ENCODE measurements around the gene B3GNT8. TPM values are rescaled to one million over a fixed set of nuclear protein-coding genes. Genes with fewer than 3 reads are reported as not detected.
A peak's percentile ranks its signal among the peaks of the same experiment; 100 is the strongest.
"Not testable (repeated sequence)": the region's sequence is repeated elsewhere in the genome, so short reads cannot be mapped to it uniquely, and the experiment has no call there.

The B3GNT8 gene
- total and polyA plus RNA-seq, 2 experiments from 2014 or later: 2.3 to 5.0 TPM

DNA sequence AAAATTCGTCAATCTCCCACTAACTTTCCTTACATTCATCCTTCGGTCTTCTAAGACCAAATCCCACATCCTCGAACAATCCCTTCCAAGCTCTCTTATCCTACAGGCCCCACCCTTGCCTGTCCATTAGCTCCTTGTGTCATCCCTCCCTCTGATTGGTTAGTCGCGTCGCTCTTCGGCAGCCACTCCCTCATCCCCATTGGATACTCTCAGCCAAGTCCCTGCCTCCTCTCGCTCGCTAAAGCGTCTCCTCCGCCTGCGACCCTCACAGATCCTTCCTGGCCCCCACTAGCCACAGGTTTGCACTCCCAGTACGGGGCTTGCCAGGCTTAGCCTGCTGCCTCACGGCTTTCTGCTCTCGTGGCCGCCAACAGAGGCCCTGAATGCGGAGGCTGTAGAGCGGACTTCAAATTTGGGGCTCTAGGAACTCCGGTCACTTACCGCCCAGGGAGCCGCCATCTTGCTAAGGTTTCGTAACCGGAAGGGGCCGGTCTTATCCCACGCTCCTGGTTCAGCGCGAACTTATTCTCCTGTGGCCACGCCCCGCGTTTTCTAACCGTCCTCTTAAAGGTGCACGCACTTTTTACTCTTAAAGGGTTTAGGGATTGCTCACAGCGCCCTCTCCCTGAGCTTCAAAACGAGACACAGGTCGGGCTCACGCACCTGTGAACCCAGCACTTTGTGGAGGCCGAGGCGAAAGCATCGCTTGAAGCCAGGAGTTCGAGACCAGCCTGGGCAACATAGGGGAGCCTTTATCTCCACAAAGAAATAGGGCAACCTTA, 12.5 kb upstream of the B3GNT8 start, which contains the start of gene DMAC2:
TSS of gene DMAC2 (minus strand) at position 472 of the 782 bp plus-strand sequence. CDS start at position 459, 13 bp downstream.
- peaks cover 7% of the 10 kb centered on the region; the same call in 1 of the 2 replicates for H3K4me1 ChIP-seq (ENCODE audit: insufficient read depth)
- peak; percentile 100 for DNase-seq
- peak within 1 kb of the TSS; percentile 97 for H3K4me3 ChIP-seq
- in situ Hi-C loops (cut with MboI): no loop called here
- no peaks in the 10 kb centered on the region for H3K27me3 ChIP-seq (replicated peaks; ENCODE audit: insufficient read depth)
- H3K79me2 ChIP-seq (ENCODE audit: insufficient read depth): peaks cover 20% of the 10 kb centered on the region
- no peaks in the 10 kb centered on the region for H3K9me2 ChIP-seq (ENCODE audit: insufficient read depth)
- H3K27ac ChIP-seq: peak within 1 kb of the TSS; percentile 91
- H3K36me3 ChIP-seq (ENCODE audit: low read depth): no peaks in the 10 kb centered on the region
- H3K9me3 ChIP-seq (ENCODE audit: low read depth): no peaks in the 10 kb centered on the region
- peak within 1 kb of the TSS; percentile 88 for H3K9ac ChIP-seq
- no peak for TF ChIP-seq EZH2 (IDR thresholded peaks at IDR 0.05; ENCODE audit: insufficient read depth, poor library complexity, severe bottlenecking)
- no peak for TF ChIP-seq EZH2phosphoT487 (IDR thresholded peaks at IDR 0.05; ENCODE audit: insufficient read depth, low read depth)
- no peaks in the 10 kb centered on the region for H4K20me1 ChIP-seq (ENCODE audit: insufficient read depth)
- peak within 1 kb of the TSS; percentile 90 for H2AFZ ChIP-seq
- H3K4me2 ChIP-seq (ENCODE audit: unreplicated experiment): peak within 1 kb of the TSS; percentile 76
- no peaks in the 10 kb centered on the region for H3F3A ChIP-seq (ENCODE audit: insufficient read depth)
- 1% methylated on average over 40 of the region's 40 CpGs for WGBS, 2 experiments (ENCODE audit: low coverage in 1 of 2, low lambda C conversion rate in 2 of 2, missing lambda C conversion rate in 2 of 2)

DNA sequence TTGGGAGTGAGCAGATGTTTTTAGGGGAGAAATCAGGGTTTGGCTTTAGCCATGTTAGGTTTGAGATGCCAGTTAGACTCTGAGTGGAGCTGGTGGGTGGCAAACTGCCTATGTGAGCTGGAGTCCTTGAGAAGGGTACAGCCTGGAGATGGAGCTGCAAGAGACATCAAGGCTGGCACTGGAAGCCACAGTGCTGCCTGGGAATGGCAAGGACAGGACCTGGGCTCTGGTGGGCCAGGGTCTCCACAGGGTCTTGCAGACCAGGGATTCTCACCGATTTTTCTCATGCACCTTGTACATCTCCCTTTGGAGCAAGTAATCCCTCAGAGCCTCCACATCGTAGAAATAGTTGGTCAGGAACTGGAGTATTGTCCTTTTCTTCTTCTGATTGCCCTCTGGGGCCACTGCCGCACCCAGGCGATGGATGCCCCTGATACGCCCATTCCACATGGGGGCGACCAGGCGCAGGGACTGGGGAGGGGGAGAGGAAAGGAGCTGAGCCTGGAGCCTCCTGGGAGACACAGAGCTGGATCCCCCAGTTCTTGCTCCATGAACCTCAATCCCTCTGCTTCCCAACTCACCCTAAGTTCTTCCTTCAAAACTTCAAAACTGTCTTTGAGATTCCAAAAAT, 10.9 kb upstream of the B3GNT8 start:
- Histone ChIP-seq H3F3A (ENCODE audit: insufficient read depth) (no peaks in the 10 kb centered on the region), H3K9me2 (ENCODE audit: insufficient read depth) (no peaks in the 10 kb centered on the region), H3K27ac (no peak overlapping the region), H3K4me2 (ENCODE audit: unreplicated experiment) (no peak overlapping the region), H3K36me3 (ENCODE audit: low read depth) (no peaks in the 10 kb centered on the region), H3K4me3 (no peak overlapping the region), H3K9ac (no peak overlapping the region), H2AFZ (no peak overlapping the region), H3K4me1 (ENCODE audit: insufficient read depth) (peaks cover 7% of the 10 kb centered on the region; the same call in 1 of the 2 replicates), H3K79me2 (ENCODE audit: insufficient read depth) (peaks cover 20% of the 10 kb centered on the region), H3K27me3 (replicated peaks; ENCODE audit: insufficient read depth) (no peaks in the 10 kb centered on the region), H4K20me1 (ENCODE audit: insufficient read depth) (no peaks in the 10 kb centered on the region), H3K9me3 (ENCODE audit: low read depth) (no peaks in the 10 kb centered on the region)
- DNase-seq: no peak
- TF ChIP-seq EZH2 (IDR thresholded peaks at IDR 0.05; ENCODE audit: insufficient read depth, poor library complexity, severe bottlenecking) (no peak), EZH2phosphoT487 (IDR thresholded peaks at IDR 0.05; ENCODE audit: insufficient read depth, low read depth) (no peak)
- WGBS, 2 experiments (ENCODE audit: low coverage in 1 of 2, low lambda C conversion rate in 2 of 2, missing lambda C conversion rate in 2 of 2): 95 to 96% methylated on average over 7 of the region's 7 CpGs
- in situ Hi-C loops (cut with MboI): no loop called here

DNA sequence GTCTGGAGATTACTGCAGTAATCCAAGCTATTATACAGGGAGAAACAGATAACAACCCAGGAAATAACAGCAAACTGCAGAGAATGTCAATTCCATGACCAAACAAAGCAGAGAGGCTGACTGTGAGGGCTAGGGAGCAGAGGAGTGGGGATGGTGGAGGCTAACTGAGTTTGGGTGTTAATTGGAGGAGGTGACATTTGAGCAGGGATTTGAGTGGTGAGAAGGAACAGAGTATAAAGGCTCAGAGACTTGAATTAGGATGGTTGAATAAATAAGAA, 9.4 kb upstream of the B3GNT8 start:
- no peaks in the 10 kb centered on the region for H4K20me1 ChIP-seq (ENCODE audit: insufficient read depth)
- no peak for DNase-seq
- H3F3A ChIP-seq (ENCODE audit: insufficient read depth): no peaks in the 10 kb centered on the region
- no peak overlapping the region for H3K9ac ChIP-seq
- H3K36me3 ChIP-seq (ENCODE audit: low read depth): no peaks in the 10 kb centered on the region
- H3K9me3 ChIP-seq (ENCODE audit: low read depth): no peaks in the 10 kb centered on the region
- peaks cover 7% of the 10 kb centered on the region; the same call in 1 of the 2 replicates for H3K4me1 ChIP-seq (ENCODE audit: insufficient read depth)
- H3K27ac ChIP-seq: no peak overlapping the region
- H3K9me2 ChIP-seq (ENCODE audit: insufficient read depth): no peaks in the 10 kb centered on the region
- no peak overlapping the region for H3K4me3 ChIP-seq
- H2AFZ ChIP-seq: no peak overlapping the region
- in situ Hi-C loops (cut with MboI): no loop called here
- H3K27me3 ChIP-seq (replicated peaks; ENCODE audit: insufficient read depth): no peaks in the 10 kb centered on the region
- TF ChIP-seq EZH2phosphoT487 (IDR thresholded peaks at IDR 0.05; ENCODE audit: insufficient read depth, low read depth) (no peak), EZH2 (IDR thresholded peaks at IDR 0.05; ENCODE audit: insufficient read depth, poor library complexity, severe bottlenecking) (no peak)
- H3K79me2 ChIP-seq (ENCODE audit: insufficient read depth): peaks cover 20% of the 10 kb centered on the region
- H3K4me2 ChIP-seq (ENCODE audit: unreplicated experiment): no peak overlapping the region

DNA sequence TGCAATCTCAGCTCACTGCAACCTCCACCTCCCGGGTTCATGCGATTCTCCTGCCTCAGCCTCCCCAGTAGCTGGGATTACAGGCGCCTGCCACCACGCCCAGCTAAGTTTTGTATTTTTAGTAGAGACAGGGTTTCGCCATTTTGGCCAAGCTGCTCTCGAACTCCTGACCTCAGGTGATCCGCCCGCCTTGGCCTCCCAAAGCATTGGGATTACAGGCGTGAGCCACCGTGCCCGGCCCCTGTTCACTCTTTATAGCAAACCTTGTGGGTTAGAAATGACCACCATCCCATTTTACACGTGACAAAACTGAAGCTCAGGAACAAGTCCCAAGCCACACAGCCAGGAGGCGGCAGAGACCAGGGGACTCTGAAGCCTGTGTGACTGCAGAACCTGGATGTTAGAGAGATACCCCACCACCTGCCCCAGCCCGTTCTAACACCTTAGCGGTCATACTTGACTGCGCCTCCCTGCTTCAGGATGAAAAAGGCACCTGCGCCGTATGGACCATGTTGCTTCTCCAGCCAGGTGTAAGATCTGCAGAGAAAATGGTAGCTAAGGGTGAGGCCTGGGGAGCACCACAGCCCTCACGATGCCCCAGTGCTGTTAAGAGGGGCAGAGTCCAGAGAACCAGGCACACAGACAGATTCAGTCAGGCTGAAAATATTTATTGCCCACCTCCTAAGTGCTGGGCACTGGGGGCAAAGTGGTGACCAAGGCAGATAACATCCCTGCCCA, 8.9 kb upstream of the B3GNT8 start:
- Histone ChIP-seq H3K4me1 (ENCODE audit: insufficient read depth) (peaks cover 7% of the 10 kb centered on the region; the same call in 1 of the 2 replicates), H3F3A (ENCODE audit: insufficient read depth) (no peaks in the 10 kb centered on the region), H3K4me3 (no peak overlapping the region), H3K27ac (no peak overlapping the region), H3K9me2 (ENCODE audit: insufficient read depth) (no peaks in the 10 kb centered on the region), H2AFZ (no peak overlapping the region), H3K79me2 (ENCODE audit: insufficient read depth) (peaks cover 20% of the 10 kb centered on the region), H3K9ac (no peak overlapping the region), H3K36me3 (ENCODE audit: low read depth) (no peaks in the 10 kb centered on the region), H3K27me3 (replicated peaks; ENCODE audit: insufficient read depth) (no peaks in the 10 kb centered on the region), H3K4me2 (ENCODE audit: unreplicated experiment) (no peak overlapping the region), H4K20me1 (ENCODE audit: insufficient read depth) (no peaks in the 10 kb centered on the region), H3K9me3 (ENCODE audit: low read depth) (no peaks in the 10 kb centered on the region)
- WGBS, 2 experiments (ENCODE audit: low coverage in 1 of 2, low lambda C conversion rate in 2 of 2, missing lambda C conversion rate in 2 of 2): 93 to 97% methylated on average over 19 of the region's 19 CpGs
- DNase-seq: no peak
- no peak for TF ChIP-seq EZH2phosphoT487 (IDR thresholded peaks at IDR 0.05; ENCODE audit: insufficient read depth, low read depth)
- TF ChIP-seq EZH2 (IDR thresholded peaks at IDR 0.05; ENCODE audit: insufficient read depth, poor library complexity, severe bottlenecking): no peak
- in situ Hi-C loops (cut with MboI): no loop called here

DNA sequence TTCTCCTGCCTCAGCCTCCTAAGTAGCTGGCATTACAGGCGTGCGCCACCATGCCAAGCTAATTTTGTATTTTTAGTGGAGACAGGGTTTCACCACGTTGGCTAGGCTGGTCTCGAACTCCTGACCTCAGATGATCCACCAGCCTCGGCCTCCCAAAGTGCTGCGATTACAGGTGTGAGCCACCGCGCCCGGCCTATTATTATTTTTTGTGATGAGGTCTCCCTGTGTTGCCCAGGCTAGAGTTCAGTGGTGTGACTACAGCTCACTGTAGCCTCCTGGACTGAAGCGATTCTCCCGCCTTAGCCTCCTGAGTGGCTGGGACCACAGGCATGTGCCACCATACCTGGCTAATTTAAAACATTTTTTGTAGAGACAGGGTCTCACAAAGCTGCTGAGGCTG, 8.2 kb upstream of the B3GNT8 start:
- H2AFZ ChIP-seq; in situ Hi-C loops (cut with MboI); H3K9ac ChIP-seq: not testable (repeated sequence)

More for the DNA sequence above, 8.2 kb upstream of the B3GNT8 start:
- not testable (repeated sequence) for H3K4me2 ChIP-seq (ENCODE audit: unreplicated experiment); H3K9me3 ChIP-seq (ENCODE audit: low read depth); H3K27me3 ChIP-seq (replicated peaks; ENCODE audit: insufficient read depth); H3K27ac ChIP-seq; H3K4me1 ChIP-seq (ENCODE audit: insufficient read depth); H3K36me3 ChIP-seq (ENCODE audit: low read depth); H3K4me3 ChIP-seq; H3K9me2 ChIP-seq (ENCODE audit: insufficient read depth); H4K20me1 ChIP-seq (ENCODE audit: insufficient read depth); DNase-seq; H3F3A ChIP-seq (ENCODE audit: insufficient read depth)
- 93 to 95% methylated on average over 11 of the region's 11 CpGs for WGBS, 2 experiments (ENCODE audit: low coverage in 1 of 2, low lambda C conversion rate in 2 of 2, missing lambda C conversion rate in 2 of 2)
- H3K79me2 ChIP-seq (ENCODE audit: insufficient read depth): peaks cover 20% of the 10 kb centered on the region
